Sigmoid colon (tissue), 7 donors: ENCODE data around the gene KCNIP1. TPM values are rescaled to one million over a fixed set of nuclear protein-coding genes. Genes with fewer than 3 reads are reported as not detected.

Experiments used
- DNase-seq: peaks from one replicate; pipeline ENCODE4 v3.0.0-alpha.2; 2019
- H3K27ac ChIP-seq, 4 donors: fragments of 200-600 bp; sonication (generic); one replicate each; pipeline ENCODE4 v1.5.1; 2016 to 2019; ENCODE audit warnings: mild to moderate bottlenecking in 1 of 4
- H3K27me3 ChIP-seq, 3 donors: fragments of 200-600 bp; sonication (generic); one replicate each; pipeline ENCODE4 v1.5.1; 2019; ENCODE audit warnings: mild to moderate bottlenecking in 1 of 3
- H3K36me3 ChIP-seq, 4 donors: fragments of 200-600 bp; sonication (generic); one replicate each; pipeline ENCODE4 v1.5.1; 2016 to 2019
- H3K4me1 ChIP-seq, 4 donors: fragments of 200-600 bp; sonication (generic); one replicate each; pipeline ENCODE4 v1.5.1; 2017 to 2019
- H3K4me3 ChIP-seq, 4 donors: fragments of 200-600 bp; sonication (generic); one replicate each; pipeline ENCODE4 v1.5.1; 2017 to 2019; ENCODE audit warnings: mild to moderate bottlenecking in 2 of 4, moderate library complexity in 1 of 4
- H3K9me3 ChIP-seq, 4 donors: fragments of 200-600 bp in 3 of 4; sonication (generic) in 3 of 4; one replicate each; pipeline versions ENCODE4 v1.5.1 to v1.6.1; 2013 to 2019
- EP300 ChIP-seq, 4 donors: sonication (generic); formaldehyde crosslinking; IDR thresholded peaks; one replicate each; pipeline ENCODE4 v1.6.1; 2017; ENCODE audit warnings: antibody characterized with exemption in 4 of 4
- POLR2A ChIP-seq, 2 donors: fragments of 450-650 bp; IDR thresholded peaks; one replicate each; pipeline ENCODE4 v1.6.1; 2016; ENCODE audit warnings: antibody characterized with exemption in 2 of 2, mild to moderate bottlenecking in 2 of 2, moderate library complexity in 2 of 2
- POLR2AphosphoS5 ChIP-seq, 4 donors: sonication (generic); formaldehyde crosslinking; IDR thresholded peaks; one replicate each; pipeline ENCODE4 v1.6.1; 2017; ENCODE audit warnings: antibody characterized with exemption in 4 of 4
- WGBS, 2 donors: extraction: QIAGEN DNeasy Blood & Tissue Kit; methylation state at CpG; one replicate each; pipeline ENCODE4 v1.1.7; 2013; 5-methylcytosine and 5-hydroxymethylcytosine counted together
- intact Hi-C: fragments of 100-400 bp; cut with DNase I; formaldehyde crosslinking; loops from one replicate; pipeline ENCODE4 v1.15.1; 2023
- polyA plus RNA-seq, 3 donors: library from polyadenylated mRNA; stranded (reverse); fragments of 200-250 nt; gene quantifications; one replicate each; pipeline ENCODE4 v1.2.3, GENCODE V29; 2013
- total RNA-seq, 4 donors: library from RNA; depleted of rRNA; stranded (reverse); fragments of >200 nt; gene quantifications; one replicate each; pipeline ENCODE4 v1.1.0, GENCODE V29; 2016
- TF ChIP-seq, protein P1 (sequence below), 4 experiments: fragments of 450-650 bp in 3 of 4; fragments of 200-600 bp in 1 of 4; IDR thresholded peaks; one replicate each; pipeline ENCODE4 v1.5.1; 2016 to 2019; ENCODE audit warnings: antibody characterized with exemption in 4 of 4, mild to moderate bottlenecking in 3 of 4, moderate library complexity in 2 of 4
- donor health status: healthy with polysubstance abuse.
- donor health status: Bipolar disorder and iron deficiency.
- donor health status: healthy.

KCNIP1 gene
- total and polyA plus RNA-seq, 7 donors: 0.28 to 2.8 (median 1.1) TPM; not detected in 2

DNA sequence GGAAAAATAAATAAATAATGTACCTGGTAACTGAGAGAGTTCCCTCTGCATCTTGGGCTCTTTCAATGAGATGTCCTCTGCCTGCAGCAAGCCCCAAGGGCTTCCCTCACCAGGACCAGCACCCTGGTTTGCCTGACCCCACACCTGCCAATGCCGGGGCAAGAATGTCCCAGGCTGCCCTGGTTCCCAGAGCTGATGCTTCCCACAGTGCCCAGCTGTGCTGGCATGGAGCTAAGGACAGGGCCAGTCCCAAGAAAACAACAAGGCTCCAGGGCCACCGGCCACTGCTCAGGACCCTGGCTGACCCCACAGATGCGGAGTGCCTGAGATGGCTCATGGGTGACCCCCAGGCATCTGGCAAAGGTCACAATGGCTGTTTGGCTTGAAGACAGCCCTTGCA lies 123.5 kb downstream of the KCNIP1 start:
- peak; percentile 48 for DNase-seq
- Histone ChIP-seq H3K9me3 (no peaks in the 10 kb centered on the region), H3K27ac (no peak overlapping the region), H3K27me3 (no peaks in the 10 kb centered on the region), H3K4me3 (no peak overlapping the region), H3K4me1 (peaks cover 0 to 17% (median 15%) of the 10 kb centered on the region in 4 donors), H3K36me3 (no peaks in the 10 kb centered on the region)
- WGBS, 2 donors: 78 to 89% methylated on average over 3 of the region's 3 CpGs
- TF ChIP-seq POLR2A (IDR thresholded peaks at IDR 0.05) (no peak), POLR2AphosphoS5 (IDR thresholded peaks at IDR 0.05) (no peak)
- intact Hi-C loops: no loop called here

DNA sequence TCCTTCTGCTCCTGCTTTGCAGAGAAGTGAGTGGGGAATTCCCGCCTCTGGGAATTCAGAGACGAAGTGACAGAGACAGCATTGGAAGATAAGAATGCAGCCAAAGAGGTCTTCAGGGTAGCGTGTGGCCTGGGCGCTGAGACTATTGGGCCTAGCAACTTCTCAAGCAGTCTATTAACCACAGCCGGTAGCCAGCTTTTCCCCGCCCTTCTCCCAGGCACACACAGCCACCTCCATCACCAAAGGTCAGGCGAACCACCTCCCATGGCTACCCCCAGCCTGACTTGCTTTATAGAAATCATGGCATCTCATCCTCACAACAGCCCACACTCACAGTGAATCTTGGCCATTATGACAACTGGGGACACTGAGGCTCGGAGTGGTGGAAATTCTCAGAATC lies 124.2 kb downstream of the KCNIP1 start:
- Histone ChIP-seq H3K36me3 (no peaks in the 10 kb centered on the region), H3K4me1 (peaks cover 0 to 24% (median 22%) of the 10 kb centered on the region in 4 donors), H3K27ac (no peak overlapping the region), H3K4me3 (no peak overlapping the region), H3K27me3 (no peaks in the 10 kb centered on the region), H3K9me3 (no peaks in the 10 kb centered on the region)
- WGBS, 2 donors: 89 to 92% methylated on average over 8 of the region's 8 CpGs
- DNase-seq: peak; percentile 39
- TF ChIP-seq EP300 (IDR thresholded peaks at IDR 0.05) (no peak), POLR2AphosphoS5 (IDR thresholded peaks at IDR 0.05) (no peak), POLR2A (IDR thresholded peaks at IDR 0.05) (no peak)
- TF ChIP-seq, protein P1, sequence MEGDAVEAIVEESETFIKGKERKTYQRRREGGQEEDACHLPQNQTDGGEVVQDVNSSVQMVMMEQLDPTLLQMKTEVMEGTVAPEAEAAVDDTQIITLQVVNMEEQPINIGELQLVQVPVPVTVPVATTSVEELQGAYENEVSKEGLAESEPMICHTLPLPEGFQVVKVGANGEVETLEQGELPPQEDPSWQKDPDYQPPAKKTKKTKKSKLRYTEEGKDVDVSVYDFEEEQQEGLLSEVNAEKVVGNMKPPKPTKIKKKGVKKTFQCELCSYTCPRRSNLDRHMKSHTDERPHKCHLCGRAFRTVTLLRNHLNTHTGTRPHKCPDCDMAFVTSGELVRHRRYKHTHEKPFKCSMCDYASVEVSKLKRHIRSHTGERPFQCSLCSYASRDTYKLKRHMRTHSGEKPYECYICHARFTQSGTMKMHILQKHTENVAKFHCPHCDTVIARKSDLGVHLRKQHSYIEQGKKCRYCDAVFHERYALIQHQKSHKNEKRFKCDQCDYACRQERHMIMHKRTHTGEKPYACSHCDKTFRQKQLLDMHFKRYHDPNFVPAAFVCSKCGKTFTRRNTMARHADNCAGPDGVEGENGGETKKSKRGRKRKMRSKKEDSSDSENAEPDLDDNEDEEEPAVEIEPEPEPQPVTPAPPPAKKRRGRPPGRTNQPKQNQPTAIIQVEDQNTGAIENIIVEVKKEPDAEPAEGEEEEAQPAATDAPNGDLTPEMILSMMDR (IDR thresholded peaks at IDR 0.05): no peak
- intact Hi-C loops: no loop called here

DNA sequence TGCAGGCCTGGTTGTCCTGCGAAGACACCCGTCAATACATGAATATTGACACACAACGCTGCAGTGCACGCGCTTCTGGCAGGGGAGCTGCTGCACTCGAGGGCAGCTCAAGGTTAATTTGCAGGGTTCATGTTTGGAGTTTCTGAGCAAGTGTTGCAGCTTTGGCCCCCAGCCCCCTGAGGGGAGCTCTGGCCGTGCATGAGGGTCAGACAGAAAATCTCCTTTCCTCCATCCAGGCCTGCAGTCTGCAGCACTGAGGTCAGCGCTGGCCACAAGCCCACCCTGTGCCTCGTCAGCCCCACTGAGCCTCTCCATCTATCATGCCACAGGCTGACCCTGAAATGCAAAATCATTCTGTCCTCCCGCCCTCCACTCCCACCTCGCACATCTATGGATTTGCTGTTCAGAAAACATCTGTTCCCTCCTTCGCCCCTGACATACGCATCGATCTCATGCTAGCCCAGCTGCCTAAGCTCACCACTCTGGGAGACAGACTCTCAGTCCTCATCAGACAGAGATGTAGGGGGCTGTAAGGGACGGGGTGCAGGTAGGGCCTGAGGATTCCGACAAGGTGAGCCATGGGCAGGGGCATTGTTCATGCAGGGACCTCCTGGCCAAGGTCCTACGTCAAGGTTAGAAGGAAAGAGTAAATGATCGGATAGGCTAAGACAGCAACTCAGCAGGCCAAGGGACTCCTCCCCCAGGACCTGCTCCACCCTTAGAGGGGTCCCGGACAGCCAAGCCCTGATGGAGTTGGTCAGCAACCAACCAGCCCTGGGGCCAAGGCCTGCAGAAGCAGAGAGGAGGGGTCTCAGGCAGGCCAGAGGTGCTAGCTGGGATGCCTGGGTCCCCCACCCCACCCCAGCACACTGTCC lies 125.1 kb downstream of the KCNIP1 start:
- TF ChIP-seq POLR2A (IDR thresholded peaks at IDR 0.05) (no peak), EP300 (IDR thresholded peaks at IDR 0.05) (no peak), POLR2AphosphoS5 (IDR thresholded peaks at IDR 0.05) (no peak)
- TF ChIP-seq, protein P1 (IDR thresholded peaks at IDR 0.05): no peak
- H3K27ac ChIP-seq: no peak overlapping the region
- no peaks in the 10 kb centered on the region for H3K9me3 ChIP-seq
- peak; percentile 61 for DNase-seq
- no peaks in the 10 kb centered on the region for H3K27me3 ChIP-seq
- intact Hi-C loops: no loop called here
- H3K36me3 ChIP-seq: no peaks in the 10 kb centered on the region
- H3K4me1 ChIP-seq: peaks cover 0 to 31% (median 29%) of the 10 kb centered on the region in 4 donors
- 83 to 86% methylated on average over 19 of the region's 19 CpGs for WGBS, 2 donors
- H3K4me3 ChIP-seq: no peak overlapping the region

DNA sequence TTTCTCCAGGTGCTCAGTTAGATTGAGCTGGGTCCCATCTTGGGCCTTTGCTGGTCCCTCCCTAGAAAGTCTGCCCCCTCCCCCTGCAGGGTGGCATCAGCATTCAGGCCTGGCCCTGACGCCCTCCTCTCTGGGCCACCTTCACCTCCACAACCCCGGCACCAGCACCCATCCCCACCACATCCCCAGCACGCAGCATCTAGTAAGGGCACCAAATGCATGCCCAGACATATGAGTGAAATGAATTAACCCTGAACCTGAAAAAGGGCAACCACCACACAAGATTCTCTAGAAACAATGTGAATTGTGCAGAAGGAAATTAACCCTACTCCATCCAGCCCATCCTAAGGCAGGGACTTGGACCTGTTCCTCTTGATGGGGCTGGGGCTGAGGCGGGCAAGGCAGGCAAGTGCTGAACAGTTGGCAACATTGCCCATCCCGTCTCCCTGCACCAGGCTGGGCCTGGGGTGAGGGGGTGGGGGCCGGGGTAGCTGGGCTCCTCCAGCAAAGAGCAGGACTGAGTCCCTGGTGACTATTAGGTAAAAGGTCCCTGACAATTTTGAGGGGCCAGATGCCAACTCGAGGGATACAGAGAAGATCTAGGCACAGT lies 125.9 kb downstream of the KCNIP1 start:
- TF ChIP-seq, protein P1 (IDR thresholded peaks at IDR 0.05): no peak
- TF ChIP-seq POLR2A (IDR thresholded peaks at IDR 0.05) (no peak), EP300 (IDR thresholded peaks at IDR 0.05) (no peak), POLR2AphosphoS5 (IDR thresholded peaks at IDR 0.05) (no peak)
- Histone ChIP-seq H3K27me3 (no peaks in the 10 kb centered on the region), H3K9me3 (no peaks in the 10 kb centered on the region), H3K4me1 (peaks cover 0 to 38% (median 36%) of the 10 kb centered on the region in 4 donors), H3K27ac (no peak overlapping the region), H3K4me3 (no peak overlapping the region), H3K36me3 (no peaks in the 10 kb centered on the region)
- intact Hi-C loops: loop anchor here (5.0 kb wide), 3 partner anchors 362 to 527 kb away; no protein-coding TSS in a partner anchor
- DNase-seq: peak; percentile 52
- WGBS, 2 donors: 68 to 87% methylated on average over 7 of the region's 7 CpGs

DNA sequence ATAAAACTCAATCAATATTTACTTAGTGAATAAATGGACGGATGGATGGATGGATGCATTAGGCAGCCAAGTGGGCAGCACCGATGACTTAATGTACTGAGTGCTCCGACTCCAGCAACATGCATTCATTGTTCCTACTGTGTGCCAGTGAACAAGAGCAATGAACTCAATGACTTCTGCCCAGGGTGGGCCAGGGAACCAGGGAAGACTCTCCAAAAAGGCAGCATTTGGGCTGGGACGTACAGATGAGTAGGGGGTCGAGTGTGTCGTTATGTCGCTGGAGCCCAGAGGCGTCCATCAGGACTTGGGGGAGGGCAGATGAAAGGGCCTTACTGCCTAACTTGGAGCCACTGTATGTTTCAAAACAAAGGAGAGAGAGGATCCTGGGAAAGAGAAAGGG lies 126.4 kb downstream of the KCNIP1 start:
- peak; percentile 54 for DNase-seq
- no peaks in the 10 kb centered on the region for H3K27me3 ChIP-seq
- H3K4me1 ChIP-seq: peaks cover 0 to 41% (median 38%) of the 10 kb centered on the region in 4 donors
- TF ChIP-seq, protein P1 (IDR thresholded peaks at IDR 0.05): no peak
- TF ChIP-seq POLR2A (IDR thresholded peaks at IDR 0.05): no peak
- TF ChIP-seq POLR2AphosphoS5 (IDR thresholded peaks at IDR 0.05): no peak
- no peak for TF ChIP-seq EP300 (IDR thresholded peaks at IDR 0.05)
- WGBS, 2 donors: 75 to 90% methylated on average over 8 of the region's 8 CpGs
- intact Hi-C loops: loop anchor here (5.0 kb wide), 3 partner anchors 363 to 528 kb away; no protein-coding TSS in a partner anchor
- no peaks in the 10 kb centered on the region for H3K9me3 ChIP-seq
- no peaks in the 10 kb centered on the region for H3K36me3 ChIP-seq
- no peak overlapping the region for H3K27ac ChIP-seq
- no peak overlapping the region for H3K4me3 ChIP-seq
